Stimulated activated naive CD4-positive, alpha-beta T cell (primary cell): ENCODE data around the gene USP22.
A peak's percentile ranks its signal among the peaks of the same experiment; 100 is the strongest.
"Not testable (repeated sequence)": the region's sequence is repeated elsewhere in the genome, so short reads cannot be mapped to it uniquely, and the experiment has no call there.

ENCODE experiments used
- DNase-seq, 6 experiments: peaks; one replicate each; lab custom pipeline; 2025; lab: John Stamatoyannopoulos, UW

Gene USP22

DNA sequence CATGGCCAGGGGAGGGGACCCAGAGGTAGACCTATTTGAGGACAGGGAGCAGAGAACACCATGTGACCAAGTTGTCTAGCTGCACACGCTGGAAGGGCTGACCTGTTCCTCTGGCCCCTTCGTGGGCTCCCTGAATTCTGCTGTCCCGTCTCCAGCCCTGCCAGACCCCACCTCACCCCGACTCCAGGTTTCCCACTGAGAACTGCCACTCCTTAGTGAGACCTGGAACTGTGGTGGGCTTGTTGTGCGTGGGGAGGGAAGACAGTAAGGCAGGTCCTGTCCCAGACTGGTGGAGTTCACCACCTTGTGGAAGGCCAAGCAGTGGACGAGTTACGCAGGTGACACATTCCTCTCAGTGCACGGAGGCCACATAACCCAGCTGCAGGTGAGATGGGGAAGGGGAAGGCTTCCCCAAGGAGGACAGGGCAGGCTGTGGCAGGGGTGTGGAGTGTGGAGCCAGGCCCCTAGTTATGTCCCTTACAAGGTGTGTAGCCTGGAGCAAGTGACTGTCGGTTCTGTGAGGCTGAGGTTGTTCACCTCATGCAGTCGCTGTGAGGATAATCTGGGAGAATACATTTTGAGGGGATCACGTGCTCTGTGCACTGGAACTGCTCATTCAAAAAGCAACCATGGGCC is 54.7 kb downstream of the USP22 start:
- DNase-seq, result no peak

DNA sequence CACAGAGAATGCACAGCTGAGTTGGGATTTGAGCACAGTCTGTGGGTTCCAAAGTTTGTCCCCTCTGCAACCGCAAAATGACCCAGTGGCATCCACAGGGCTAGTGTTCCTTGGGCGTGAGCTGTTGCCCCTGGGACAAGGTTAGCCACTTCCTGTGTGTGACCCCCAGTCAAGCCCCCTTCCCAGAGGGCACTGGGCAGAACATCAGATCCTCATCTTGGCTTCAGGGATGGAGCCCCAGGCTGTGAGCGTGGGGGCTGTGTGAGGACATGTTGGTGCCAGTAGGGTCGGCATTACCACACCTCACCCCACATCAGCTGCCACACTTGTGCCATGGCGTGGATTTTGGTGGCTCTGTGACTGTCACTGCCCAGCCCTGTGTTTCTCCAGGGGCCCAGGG is 55.3 kb downstream of the USP22 start:
- no peak for DNase-seq

DNA sequence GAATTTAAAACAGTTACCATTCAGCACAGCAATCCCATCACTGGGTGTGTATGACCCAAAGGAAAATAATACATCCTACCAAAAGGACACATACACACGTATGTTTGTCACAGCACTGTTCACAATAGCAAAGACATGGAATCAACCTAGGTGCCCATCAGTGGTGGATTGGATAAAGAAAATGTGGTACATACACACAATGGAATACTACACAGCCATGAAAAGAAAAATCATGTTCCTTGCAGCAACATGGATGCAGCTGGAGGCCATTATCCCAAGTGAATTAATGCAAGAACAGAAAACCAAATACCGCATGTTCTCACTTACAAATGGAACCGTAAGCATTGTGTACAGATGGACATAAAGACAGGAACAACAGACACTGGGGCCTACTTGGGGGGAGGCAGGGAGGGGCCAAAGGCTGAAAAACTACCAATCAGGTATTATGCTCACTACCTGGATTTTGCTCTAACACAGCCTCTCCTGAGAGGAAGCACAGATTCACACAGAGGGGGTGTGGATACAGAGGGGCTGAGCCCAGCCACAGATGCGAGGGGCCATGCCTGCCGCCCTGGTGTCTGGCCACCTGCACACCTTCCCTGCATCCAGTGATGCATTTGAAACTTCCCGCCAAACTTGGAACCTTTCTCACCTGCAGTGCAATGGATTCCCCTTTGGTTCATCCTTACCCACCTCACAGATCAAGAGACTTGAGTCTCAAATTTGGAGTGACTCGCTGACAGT is 55.9 kb downstream of the USP22 start:
- no peak for DNase-seq

DNA sequence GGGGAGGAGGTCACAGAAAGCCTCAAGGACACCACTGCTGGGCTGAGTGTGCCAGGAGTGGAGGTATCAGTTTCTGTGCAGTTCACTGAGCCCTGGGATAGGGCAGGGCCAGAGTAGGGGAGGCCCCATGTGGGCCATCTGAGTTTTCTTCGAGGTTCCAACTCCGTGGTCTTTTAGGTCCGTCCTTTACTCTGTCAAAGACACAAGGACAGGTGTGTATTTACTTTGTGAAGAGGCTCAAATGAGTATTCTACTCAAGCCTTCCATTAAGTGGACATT is 59.5 kb downstream of the USP22 start:
- DNase-seq, result no peak

DNA sequence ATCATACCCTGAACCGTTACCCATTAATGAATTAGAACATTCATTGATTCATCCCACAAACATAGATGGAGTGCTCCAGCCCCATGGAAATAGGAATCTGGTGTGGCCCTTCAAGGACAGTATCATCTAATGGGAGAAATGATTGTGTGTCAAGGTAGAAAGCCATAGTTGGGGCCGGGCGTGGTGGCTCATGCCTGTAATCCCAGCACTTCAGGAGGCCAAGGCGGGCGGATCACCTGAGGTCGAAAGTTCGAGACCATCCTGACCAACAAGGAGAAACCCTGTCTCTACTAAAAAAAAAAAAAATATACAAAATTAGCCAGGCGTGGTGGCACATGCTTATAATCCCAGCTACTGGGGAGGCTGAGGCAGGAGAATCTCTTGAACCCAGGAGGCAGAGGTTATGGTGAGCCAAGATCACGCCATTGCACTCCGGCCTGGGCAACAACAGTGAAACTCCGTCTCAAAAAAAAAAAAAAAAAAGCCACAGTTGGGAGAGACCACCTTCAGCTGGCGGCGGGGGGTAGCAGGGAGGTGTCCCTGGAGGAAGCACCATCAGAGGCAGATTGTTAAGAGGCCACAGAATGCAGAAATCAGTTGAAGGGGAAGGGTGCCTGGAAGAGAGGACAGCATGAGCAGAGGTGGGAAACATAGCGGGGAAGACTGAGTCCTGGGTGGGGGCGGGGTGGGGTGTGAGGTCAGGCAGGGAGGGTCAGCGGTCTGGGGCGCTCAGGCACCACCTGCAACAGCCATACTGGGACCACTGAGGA is 60.0 kb downstream of the USP22 start:
- no peak for DNase-seq

DNA sequence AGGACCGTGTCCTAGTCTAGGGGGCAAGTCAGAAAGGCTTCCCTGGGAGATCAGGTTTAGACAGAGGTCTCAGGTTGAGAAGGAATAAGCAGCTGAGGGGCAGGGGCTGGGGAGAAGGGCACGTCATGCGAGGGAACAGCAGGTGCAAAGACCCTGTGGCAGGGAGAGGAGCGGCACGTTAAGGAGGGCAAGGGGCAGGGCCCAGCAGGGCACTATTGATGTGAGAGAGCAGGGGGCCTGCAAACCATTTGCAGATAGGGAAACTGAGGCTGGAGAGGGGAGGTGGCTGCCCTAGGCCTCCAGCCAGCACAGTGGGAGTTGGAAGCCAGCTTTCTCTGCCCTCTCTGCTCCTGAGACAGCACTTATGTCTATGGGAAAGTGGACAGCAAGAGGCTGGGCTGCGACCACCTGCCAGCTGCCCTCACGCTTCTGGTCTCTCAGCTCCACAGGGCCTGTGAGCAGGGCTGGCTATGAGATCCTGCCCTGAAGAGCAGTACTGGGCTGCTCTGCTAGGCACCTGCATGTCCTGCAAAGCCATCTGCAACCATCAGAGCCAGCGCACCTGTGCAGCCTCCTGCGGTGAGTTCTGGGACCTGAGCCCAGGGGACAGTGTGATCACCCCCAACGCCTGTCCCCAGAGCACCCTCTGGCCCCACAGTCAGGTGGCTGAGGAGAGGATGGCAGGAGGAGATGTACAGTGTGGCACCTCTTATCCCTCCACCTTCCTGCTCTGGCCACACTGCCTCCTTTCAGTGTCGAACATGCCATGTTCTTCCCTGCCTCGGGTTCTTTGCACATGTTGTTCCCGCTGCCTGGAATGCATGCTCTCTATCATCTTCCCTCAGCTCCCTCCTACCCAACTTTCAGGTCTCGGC is 61.5 kb downstream of the USP22 start:
- no peak for DNase-seq

DNA sequence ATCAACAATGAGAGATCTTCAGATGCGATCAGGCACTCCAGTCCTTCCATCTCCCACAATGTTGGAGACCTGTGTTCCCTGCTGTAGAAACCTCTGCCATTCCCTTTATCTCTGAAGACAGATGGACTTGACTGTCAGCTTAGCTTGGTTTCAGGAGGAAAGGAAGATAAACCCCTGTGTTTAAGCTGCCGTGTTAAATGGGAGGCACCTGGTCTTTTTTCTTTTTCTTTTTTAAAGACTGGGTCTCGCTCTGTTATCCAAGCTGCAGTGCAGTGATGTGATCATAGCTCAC is 63.1 kb downstream of the USP22 start:
- DNase-seq, result no peak

DNA sequence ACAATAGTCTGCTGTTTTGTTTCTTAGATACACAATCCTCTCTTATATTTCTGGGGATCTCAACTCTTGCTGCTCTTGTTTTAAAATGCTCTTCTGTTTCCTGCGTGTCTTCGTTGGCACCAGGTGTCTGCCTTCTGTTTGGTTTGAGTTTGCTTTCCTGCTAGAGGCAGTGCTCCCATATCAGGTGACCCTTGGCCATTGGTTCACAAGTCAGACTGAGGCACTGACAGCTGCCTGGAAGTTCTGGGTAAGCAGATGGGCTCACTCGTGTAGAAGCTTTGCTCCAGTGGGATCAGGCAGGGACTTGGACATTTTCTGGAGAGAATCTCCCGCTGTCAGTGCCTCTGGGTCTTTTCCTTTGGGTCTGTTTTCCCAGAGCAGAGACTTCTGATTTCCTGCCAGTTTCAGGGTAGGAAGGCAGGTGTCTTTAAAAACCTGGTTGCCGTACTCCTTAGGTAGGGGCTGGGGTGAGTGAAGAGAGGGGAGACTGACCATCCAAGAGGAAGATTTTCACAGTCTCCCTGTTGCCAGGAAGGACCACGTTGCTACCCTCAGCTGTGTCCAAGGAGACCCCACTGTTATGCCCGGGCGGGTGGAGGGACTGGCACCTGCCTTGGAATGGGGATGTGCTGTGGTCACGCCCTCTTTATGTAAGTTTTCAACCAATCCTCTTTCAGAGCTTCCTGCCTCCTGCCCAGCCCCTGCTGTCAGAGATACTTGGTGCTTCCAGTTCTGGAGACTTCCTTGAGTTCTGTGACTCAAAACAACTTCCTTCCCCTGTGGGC is 63.6 kb downstream of the USP22 start:
- not testable (repeated sequence) for DNase-seq

DNA sequence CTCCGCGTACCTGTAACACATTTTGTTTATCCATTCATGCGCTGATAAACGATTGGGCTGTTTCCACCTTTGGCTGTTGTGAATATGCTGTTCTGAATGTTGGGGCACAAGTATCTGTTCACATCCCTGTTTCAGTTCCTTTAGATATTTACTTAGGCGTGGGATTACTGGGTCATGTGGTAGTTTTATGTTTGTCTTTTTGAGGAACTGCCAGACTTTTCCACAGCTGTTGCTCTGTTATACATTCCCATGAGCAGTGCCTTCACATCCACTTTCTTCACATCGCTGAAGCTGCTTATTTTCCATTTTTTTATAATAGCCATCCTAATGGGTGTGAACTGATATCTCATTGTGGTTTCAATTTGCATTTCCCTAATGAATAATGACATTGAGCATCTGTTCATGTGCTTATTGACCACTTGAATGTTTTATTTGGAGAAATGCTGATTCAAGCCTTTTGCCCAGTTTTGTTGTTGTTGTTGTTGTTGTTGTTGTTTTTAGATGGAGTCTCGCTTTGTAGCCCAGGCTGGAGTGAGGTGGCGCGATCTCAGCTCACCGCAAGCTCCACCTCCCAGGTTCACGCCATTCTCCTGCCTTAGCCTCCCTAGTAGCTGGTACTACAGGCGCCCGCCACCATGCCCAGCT is 65.1 kb downstream of the USP22 start:
- DNase-seq, result not testable (repeated sequence)

DNA sequence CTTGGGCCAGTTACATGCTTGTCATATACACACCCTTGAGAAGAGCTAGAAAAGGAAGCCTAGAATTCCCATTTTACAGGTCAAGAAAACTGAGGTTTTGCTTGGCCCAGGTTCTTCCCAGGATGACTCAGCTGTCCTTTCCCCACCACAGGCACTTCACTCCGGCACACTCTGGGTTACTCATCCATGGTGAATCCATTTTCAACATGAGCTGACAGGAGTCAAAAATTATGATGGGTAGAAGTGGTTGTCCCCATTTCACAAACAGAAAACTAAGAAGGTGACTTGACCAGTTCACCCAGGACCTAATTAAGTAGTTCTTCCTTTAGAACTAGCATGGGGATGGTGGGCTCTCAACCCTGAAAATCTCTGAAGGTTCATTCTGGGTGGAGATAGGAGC is 67.2 kb downstream of the USP22 start:
- DNase-seq, result no peak

DNA sequence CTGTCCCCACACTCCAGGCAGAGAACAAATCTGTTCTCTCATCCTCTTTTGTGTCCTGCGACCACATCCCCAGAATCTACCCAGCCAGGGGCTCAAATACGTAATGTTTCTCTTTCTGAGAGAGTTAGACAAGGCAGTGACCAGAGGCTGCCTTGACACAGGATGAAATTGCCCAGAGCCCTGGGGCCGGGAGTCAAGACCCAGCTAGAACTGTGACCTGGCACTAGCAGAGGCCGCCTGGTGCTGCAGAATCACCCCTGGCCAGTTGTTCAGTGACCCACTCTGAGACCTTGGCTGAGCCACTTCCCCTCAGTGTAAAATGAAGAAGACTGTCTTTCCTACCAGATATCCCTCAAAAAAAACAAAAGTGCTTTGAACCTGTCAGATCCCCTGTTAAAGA is 72.5 kb downstream of the USP22 start:
- DNase-seq, result no peak

DNA sequence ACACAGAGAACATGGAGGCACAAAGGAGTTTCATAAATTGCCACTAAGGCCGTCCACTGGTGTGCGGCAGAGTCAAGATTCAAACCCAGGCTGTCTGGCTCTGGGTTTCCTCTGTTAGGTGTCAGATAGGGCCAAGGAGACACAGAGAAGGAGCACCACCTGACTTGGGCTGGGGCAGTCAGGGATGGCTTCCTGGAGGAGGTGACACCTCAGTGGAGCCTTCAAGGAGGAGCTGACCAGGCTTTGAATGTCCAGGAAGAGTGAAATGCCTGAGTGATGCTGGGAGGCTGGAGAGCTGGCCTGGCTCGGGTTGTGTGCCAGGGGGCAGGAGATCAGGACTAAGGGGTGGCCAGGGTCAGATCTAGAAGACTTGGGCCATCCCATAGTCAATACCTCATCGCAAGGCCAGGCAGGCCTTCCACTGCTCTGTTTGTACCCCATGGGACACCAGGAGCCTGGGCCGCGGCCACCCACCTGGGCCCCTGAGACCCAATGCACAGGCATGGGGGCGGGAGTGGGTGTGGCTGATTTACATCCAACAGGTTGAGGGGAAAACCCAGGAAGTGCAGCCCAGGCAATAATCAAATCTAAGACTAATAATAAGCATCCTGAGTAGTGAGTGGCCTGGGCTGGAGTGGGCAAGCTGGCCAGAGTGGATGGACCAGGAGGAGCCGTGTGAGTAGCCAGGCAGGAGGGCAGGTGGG is 73.7 kb downstream of the USP22 start:
- DNase-seq, result no peak

DNA sequence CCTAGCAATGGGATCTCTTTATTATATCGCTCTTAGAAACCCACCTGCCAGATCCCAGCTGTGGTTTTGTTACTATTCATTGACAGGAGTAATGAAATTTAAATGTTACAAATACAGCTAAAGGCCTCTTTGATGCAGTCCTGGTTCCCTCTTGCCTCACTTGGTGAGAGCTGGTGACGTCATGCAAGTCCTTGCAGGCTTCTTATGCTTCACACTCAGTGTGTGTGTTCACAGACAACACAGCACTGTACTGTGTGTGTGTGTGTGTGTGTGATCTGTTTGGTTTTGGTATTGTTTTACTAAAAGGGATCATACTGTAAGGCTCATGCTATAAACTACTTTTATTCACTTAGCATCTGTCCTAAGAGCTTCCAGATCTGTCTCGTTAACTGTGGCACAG is 75.0 kb downstream of the USP22 start:
- DNase-seq, result no peak

DNA sequence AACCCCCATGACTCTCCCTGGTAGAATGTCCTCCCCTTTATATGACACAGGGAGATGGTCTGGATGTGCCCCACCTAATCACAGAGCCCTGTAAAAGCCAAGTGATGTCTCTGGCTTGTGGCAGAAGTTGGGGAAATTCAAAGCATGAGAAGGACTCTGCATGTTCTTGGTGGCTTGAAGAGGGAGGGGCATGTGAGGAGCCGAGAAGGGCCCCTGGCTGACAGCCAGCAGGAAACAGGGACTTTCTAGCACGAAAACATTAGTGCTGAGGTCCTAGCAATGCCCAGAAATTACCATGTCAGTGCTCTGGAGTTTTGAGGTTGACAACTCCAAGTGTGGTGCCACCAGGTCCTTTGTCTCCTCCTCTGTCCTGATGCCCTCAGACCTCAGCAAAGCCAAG is 75.9 kb downstream of the USP22 start:
- DNase-seq, result peak in 1 of 6 experiments; percentile 1

DNA sequence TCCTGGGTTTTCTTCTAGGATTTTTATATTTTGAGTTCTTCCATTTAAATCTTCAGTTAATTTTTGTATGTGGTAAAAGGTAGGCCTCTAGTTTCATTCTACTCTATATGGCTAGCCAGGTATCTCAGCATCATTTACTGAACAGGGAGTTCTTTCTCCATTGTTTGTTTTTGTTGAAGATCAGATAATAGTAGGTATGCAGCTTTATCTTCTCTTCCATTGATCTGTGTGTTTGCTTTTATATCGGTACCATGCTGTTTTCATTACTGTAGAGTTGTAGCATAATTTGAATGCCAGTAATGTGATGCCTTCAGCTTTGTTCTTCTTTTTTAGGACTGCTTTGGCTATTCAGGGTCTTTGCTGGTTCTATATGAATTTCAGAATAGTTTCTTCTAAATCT is 77.3 kb downstream of the USP22 start:
- no peak for DNase-seq

DNA sequence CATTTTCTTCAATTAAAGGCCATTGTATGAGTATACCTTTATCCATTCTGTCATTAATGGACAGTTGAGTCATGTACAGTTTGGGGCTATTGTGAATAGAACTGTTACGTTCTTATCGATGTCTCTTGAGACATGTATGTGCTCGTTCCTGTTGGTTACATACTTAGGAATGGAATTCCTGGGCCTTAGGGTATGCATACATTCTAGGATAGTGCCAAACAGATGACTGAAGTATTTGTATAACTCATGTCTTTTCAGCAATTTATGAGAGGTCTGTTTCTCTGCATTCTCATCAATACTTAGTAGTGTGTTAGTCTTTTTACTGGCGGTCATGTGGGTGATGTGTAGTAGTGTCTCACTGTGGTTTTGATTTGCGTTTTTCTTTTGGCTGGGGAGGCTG is 81.2 kb downstream of the USP22 start:
- no peak for DNase-seq

DNA sequence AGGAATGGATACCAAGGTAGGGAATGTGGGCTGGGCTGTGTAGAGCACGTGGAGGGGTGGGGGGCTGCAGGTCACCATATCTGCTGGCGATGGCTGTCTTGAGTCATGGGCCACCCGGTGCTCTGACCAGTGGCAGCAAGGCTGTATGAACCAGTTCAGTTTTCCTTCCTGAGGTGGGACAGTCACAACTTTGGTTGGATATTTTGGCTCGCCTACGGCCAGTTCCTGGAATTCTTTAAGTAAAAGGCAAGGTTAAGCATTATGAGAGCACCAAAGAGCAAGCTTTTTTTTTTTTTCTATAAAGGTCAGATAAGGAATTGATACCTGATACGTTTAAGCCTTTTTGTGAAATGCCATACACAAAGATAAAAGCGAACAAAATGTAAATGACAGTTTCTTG is 81.9 kb downstream of the USP22 start:
- DNase-seq, result no peak

DNA sequence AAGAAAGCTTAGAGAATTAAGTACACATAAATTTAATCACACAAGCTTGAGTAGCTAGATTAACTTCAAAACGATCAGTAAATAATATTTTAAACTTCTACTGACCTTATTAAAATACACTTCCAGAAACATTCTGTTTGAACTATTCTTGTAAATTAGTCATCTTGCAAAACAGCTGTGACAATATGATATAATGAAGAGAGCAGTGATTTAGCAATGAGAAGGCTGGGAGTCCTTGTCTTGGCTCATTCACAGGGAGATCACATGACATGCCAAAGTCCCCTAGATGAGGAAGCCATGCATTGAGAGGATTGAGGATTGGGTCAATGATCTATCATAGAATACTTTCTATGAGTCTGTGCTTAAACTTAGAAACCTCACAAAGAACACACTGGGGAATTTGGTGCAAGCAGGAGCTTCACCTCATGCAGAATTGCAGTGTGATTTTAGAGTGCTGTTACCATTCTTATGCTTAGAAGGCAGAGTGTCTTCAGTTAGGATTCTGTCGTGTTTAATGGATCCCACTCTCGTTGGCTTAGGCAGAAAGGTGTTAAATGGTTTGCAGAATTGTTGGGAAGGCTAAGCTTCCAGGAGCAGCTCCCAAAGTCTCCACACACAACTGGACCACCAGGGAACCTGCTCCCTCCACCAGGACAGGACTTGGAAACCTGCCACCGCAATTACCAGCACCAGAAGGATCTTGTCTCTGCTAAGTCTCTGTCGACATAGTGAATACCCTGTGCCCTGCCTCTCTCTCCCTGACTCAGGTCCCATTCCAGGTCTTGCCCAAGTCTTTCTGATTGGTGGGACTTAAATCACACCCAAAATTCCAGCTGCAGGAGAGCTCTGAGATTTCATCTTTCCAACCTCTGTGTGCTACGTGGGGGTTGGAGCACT is 87.1 kb downstream of the USP22 start:
- DNase-seq, result no peak

DNA sequence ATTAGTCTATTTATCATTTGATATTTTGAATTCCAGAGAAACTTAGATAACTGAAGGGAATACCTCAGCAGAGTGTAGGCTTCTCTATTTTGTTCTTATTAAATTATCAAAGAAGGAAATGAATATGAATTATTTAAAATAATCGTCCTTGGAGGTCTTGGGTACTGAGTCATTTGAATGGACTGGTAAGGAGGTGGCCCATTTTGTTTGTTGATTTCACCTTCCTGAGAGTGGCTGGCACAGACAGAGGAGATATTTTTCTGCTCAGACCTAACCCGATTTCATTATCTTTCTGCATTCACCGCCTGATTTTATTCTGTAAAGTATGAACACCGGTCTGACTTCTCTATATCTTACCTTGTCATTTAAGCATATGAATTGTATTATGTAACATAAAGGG is 88.0 kb downstream of the USP22 start:
- DNase-seq, result no peak

DNA sequence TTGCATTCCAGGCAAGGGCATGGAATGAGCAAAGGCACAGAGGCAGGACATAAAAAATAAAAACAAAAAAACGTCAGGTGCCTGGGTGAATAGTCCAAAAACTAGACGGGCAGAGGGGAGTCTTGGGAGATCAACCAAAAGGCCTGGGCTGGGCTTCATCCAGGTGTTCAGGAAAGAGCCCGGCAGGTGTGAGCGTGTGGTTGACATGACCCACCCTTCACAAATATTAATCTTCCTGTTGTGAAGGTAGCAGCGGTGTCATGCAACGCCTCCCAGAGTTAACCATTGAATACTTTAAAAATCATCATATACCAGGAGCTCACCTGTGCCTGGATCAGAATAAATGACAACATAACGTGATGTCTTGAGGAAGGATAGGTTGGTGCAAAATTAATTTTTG is 90.6 kb downstream of the USP22 start:
- DNase-seq, result no peak
